Measurements from ENCODE around the gene NPAS1. TPM values are rescaled to one million over a fixed set of nuclear protein-coding genes. Genes with fewer than 3 reads are reported as not detected.

NPAS1 gene
- total and polyA plus RNA-seq, 4 donors: 0.69 to 5.2 (median 2.3) TPM

DNA sequence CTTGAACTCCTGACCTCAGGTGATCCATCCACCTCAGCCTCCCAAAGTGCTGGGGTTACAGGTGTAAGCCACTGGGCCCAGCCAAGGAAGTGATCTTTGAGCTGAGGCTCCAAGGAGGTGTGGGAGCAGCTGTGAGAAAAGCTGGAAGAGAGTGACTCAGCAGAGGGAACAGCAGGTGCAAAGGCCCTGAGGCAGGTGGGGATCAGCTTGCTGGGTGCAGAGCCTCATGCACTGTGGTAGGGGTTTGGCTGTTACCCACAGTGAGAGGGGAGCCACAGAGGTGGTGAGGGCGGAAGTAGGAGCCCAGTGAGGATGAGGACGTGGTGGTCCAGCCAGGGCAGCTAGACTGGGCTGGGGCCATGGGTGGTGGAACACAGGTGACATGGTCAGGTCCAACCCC lies 6.5 kb downstream of the NPAS1 start:
- Histone ChIP-seq H3K36me3 (ENCODE audit: control insufficient read depth, insufficient read depth, low read length) (no peaks in the 10 kb centered on the region), H3K9me3 (ENCODE audit: control insufficient read depth, insufficient read depth, low read length) (no peaks in the 10 kb centered on the region), H3K4me1 (ENCODE audit: control insufficient read depth, insufficient read depth, low read length) (peaks cover 29% of the 10 kb centered on the region), H3K27me3 (ENCODE audit: control insufficient read depth, insufficient read depth, low read length) (peaks cover 58% of the 10 kb centered on the region), H3K4me3 (ENCODE audit: low read depth, low read length) (no peak overlapping the region), H3K27ac (ENCODE audit: low read depth, low read length) (no peak overlapping the region)
- DNase-seq (ENCODE audit: low read depth in 4 of 6, low spot score in 6 of 6): no peak
- WGBS (ENCODE audit: insufficient coverage): 87% methylated on average over 2 of the region's 2 CpGs

DNA sequence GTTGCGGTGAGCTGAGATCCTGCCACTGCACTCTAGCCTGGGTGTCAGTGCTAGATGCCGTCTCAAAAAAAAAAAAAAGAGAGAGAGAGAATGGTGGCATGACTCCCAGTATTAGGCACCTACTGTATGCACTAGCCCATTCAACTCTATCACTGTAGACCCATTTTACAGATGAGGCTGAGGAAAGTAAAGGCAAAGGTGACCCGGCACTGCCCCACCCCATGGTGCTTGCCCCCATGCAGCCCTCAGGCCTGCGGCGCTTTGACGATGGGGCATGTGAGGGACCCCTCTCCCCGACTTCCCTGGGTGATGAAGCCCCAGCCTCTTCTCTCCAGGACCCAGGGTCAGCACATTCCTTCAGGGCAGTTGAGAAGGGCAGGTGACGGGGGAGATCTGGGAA lies 7.3 kb downstream of the NPAS1 start:
- Histone ChIP-seq H3K27ac (ENCODE audit: low read depth, low read length) (no peak overlapping the region), H3K4me3 (ENCODE audit: low read depth, low read length) (no peak overlapping the region), H3K9me3 (ENCODE audit: control insufficient read depth, insufficient read depth, low read length) (no peaks in the 10 kb centered on the region), H3K27me3 (ENCODE audit: control insufficient read depth, insufficient read depth, low read length) (peaks cover 53% of the 10 kb centered on the region), H3K36me3 (ENCODE audit: control insufficient read depth, insufficient read depth, low read length) (no peaks in the 10 kb centered on the region), H3K4me1 (ENCODE audit: control insufficient read depth, insufficient read depth, low read length) (peaks cover 24% of the 10 kb centered on the region)
- DNase-seq (ENCODE audit: low read depth in 4 of 6, low spot score in 6 of 6): no peak
- 100% methylated on average over 1 of the region's 8 CpGs for WGBS (ENCODE audit: insufficient coverage)

DNA sequence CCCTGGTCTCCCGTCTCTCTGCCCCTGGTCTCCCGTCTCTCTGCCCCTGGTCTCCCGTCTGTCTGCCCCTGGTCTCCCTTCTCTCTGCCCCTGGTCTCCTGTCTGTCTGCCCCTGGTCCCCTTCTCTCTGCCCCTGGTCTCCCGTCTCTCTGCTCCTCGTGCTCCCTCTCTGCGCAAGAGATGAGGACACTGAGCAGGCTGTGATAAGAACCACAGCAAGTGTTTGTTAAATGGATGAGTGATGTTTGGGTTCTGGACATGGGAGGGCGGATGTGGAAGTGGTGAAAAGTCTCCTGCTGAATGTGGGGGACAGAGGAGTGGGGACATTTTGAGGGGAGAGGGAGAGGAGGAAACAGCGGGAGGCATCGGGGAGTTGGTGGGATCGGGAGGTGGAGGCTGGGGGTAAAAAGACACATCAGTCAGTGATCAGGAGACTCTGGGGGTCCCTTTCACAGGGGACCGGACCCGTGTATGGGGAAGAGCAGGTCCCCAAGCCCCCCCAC lies 8.0 kb downstream of the NPAS1 start:
- Histone ChIP-seq H3K36me3 (ENCODE audit: control insufficient read depth, insufficient read depth, low read length) (no peaks in the 10 kb centered on the region), H3K4me3 (ENCODE audit: low read depth, low read length) (no peak overlapping the region), H3K4me1 (ENCODE audit: control insufficient read depth, insufficient read depth, low read length) (peaks cover 24% of the 10 kb centered on the region), H3K27ac (ENCODE audit: low read depth, low read length) (no peak overlapping the region), H3K9me3 (ENCODE audit: control insufficient read depth, insufficient read depth, low read length) (no peaks in the 10 kb centered on the region), H3K27me3 (ENCODE audit: control insufficient read depth, insufficient read depth, low read length) (peaks cover 49% of the 10 kb centered on the region)
- no peak for DNase-seq (ENCODE audit: low read depth in 4 of 6, low spot score in 6 of 6)
- 40% methylated on average over 5 of the region's 12 CpGs for WGBS (ENCODE audit: insufficient coverage)

DNA sequence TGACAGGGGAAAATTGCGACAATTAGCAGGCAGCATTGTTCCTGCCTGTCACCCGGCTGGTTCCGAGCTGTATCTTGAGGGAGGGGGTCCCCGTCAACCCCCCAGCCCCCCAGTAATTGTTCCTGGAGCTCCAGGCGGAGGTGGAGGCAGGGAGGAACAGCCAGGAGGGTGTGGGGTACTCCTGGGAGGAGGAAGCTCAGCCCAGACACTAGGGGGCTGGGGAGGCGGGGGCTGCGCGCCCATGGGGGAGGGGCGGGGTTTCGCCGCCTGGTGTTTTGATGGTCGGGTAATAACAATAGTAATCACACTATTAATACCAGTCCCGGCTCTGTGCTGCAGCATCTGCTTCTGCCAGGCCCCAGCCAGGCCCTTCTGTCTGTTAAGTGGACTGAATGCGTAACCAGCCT lies 8.6 kb downstream of the NPAS1 start:
- Histone ChIP-seq H3K27me3 (ENCODE audit: control insufficient read depth, insufficient read depth, low read length) (peaks cover 43% of the 10 kb centered on the region), H3K4me3 (ENCODE audit: low read depth, low read length) (no peak overlapping the region), H3K27ac (ENCODE audit: low read depth, low read length) (no peak overlapping the region), H3K9me3 (ENCODE audit: control insufficient read depth, insufficient read depth, low read length) (no peaks in the 10 kb centered on the region), H3K36me3 (ENCODE audit: control insufficient read depth, insufficient read depth, low read length) (no peaks in the 10 kb centered on the region), H3K4me1 (ENCODE audit: control insufficient read depth, insufficient read depth, low read length) (peaks cover 19% of the 10 kb centered on the region)
- DNase-seq (ENCODE audit: low read depth in 4 of 6, low spot score in 6 of 6): peak in 2 of 6 donors; percentile 48 to 65
- 13% methylated on average over 7 of the region's 14 CpGs for WGBS (ENCODE audit: insufficient coverage)

DNA sequence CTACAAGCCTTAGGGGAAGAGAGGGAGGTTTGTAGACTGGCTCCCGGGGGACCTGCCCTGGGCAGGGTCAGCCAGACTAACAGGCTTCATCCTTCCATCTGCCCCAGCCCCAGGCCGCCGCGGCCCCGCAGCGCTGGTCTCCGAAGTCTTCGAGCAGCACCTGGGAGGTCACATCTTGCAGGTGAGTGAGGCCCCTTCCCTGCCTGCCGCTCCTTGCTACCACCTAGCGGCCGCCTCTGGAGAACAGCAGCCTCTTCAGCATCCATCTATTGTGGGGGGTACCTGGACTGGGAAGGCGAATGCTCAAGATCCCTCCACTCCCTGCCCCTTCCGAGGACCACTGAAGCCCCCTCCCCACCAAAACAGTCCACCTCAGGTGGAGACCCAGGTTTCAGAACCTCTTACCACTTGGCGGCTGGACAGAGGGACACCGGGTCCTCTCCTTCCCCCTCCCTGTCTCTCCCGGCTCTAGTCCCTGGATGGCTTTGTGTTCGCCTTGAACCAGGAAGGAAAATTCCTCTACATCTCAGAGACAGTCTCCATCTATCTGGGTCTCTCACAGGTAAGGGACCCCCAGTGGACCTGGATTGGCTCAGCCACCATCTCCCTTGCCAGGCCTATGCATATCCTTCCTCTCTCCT lies 12.7 kb downstream of the NPAS1 start:
- no peaks in the 10 kb centered on the region for H3K9me3 ChIP-seq (ENCODE audit: control insufficient read depth, insufficient read depth, low read length)
- peaks cover 30% of the 10 kb centered on the region for H3K4me1 ChIP-seq (ENCODE audit: control insufficient read depth, insufficient read depth, low read length)
- 26% methylated on average over 13 of the region's 17 CpGs for WGBS (ENCODE audit: insufficient coverage)
- DNase-seq (ENCODE audit: low read depth in 4 of 6, low spot score in 6 of 6): peak in 1 of 6 donors; percentile 80
- no peak overlapping the region for H3K4me3 ChIP-seq (ENCODE audit: low read depth, low read length)
- H3K27me3 ChIP-seq (ENCODE audit: control insufficient read depth, insufficient read depth, low read length): peaks cover 18% of the 10 kb centered on the region
- H3K36me3 ChIP-seq (ENCODE audit: control insufficient read depth, insufficient read depth, low read length): no peaks in the 10 kb centered on the region
- no peak overlapping the region for H3K27ac ChIP-seq (ENCODE audit: low read depth, low read length)

DNA sequence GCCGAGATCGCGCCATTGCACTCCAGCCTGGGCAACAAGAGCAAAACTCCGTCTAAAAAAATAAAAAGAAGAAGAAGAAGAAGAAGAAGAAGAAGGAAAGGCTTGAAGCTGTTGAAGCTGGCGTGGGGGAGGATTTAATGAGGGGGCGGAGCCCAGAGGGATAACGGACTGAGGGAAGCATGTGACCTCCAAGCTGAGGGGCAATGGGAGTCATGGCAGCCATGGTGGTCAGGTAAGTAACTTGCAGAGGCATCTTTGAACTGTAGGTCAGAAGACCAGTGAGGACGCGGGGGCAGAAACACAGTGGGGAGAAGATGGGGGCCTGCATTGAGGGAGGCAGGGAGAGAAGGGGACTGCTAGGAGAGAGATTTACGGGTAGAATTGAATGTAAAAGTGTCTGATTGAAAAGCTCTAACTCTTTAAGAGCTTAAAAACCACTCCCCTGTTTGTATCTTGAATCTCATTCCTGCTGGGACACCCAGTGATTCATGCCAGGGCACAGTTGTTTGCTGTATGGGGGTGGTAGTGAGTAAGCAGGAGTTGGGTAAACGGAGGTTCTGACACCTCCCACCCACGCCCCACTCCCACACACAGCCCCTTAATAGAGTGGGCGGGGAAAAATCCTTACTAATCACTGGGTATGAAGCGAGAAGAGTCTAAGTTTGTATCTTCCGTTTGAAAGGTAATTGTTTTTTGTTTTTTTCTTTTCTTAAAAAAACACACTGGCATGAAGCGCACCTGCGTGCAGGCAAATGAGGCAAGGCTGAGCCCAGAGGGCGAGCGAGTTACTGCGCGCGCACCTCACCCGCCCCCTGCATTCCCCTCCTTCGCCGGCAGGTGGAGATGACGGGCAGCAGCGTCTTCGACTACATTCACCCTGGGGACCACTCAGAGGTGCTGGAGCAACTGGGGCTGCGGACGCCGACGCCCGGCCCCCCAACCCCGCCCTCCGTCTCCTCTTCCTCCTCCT lies 15.8 kb downstream of the NPAS1 start:
- WGBS (ENCODE audit: insufficient coverage): 16% methylated on average over 19 of the region's 35 CpGs
- H3K27ac ChIP-seq (ENCODE audit: low read depth, low read length): peak overlapping the region; percentile 73

DNA sequence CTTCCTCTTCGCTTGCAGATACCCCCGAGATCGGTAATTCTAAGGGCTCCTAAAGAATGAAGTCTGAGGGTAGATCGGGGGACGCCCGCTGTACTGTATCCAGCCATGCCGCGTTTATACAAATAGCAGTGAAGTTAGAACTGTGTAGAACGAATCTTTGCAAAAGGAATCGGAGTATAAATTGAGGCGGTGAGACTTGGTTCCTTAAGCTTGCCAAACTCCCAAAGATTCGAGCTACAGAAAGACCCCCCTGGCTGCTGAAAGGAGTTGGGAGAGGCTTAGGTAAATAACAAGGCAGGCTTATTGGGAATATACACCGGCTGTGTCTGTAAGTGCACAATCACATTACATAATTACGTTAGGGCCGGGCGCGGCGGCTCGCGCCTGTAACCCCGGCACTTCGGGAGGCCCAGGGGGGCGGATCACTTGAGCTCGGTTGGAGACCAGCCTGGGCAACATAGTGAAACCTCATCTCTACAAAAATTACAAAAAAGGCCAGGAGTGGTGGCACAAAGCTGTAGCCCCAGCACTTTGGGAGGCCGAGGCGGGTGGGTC lies 16.5 kb downstream of the NPAS1 start:
- H3K27ac ChIP-seq (ENCODE audit: low read depth, low read length): peak overlapping the region; percentile 73

More for the DNA sequence above, 15.8 kb downstream of the NPAS1 start:
- DNase-seq (ENCODE audit: low read depth in 4 of 6, low spot score in 6 of 6): peak in 5 of 6 donors; percentile 68 to 96 (median 80)
- Histone ChIP-seq H3K4me1 (ENCODE audit: control insufficient read depth, insufficient read depth, low read length) (peaks cover 23% of the 10 kb centered on the region), H3K4me3 (ENCODE audit: low read depth, low read length) (peak overlapping the region; percentile 57), H3K27me3 (ENCODE audit: control insufficient read depth, insufficient read depth, low read length) (peaks cover 6% of the 10 kb centered on the region), H3K9me3 (ENCODE audit: control insufficient read depth, insufficient read depth, low read length) (no peaks in the 10 kb centered on the region), H3K36me3 (ENCODE audit: control insufficient read depth, insufficient read depth, low read length) (peaks cover 13% of the 10 kb centered on the region)

DNA sequence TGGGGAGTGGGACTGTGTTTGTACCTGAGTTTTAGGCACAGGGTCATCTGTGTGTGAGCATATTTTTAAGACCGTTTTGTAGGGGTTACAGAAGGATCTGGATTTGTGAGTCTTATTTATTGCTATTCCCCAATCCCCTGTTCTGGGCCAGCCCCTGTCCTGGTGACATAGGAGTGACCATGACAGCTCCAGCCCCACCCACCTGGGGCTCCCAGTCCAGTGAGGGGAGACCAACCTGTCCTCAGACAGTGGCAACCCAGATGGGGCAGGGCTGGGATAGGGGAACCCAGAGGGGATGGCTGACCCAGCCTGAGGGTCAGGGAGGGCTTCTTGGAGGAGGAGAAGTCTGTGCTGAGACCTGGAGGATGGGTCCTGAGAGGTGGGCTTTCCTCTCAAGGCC lies 18.1 kb downstream of the NPAS1 start:
- no peak overlapping the region for H3K27ac ChIP-seq (ENCODE audit: low read depth, low read length)
- no CpG with 5 or more reads among the region's 1 CpG for WGBS (ENCODE audit: insufficient coverage)

More for the DNA sequence above, 16.5 kb downstream of the NPAS1 start:
- WGBS (ENCODE audit: insufficient coverage): 6% methylated on average over 19 of the region's 26 CpGs
- H3K27me3 ChIP-seq (ENCODE audit: control insufficient read depth, insufficient read depth, low read length): peaks cover 6% of the 10 kb centered on the region
- peaks cover 19% of the 10 kb centered on the region for H3K36me3 ChIP-seq (ENCODE audit: control insufficient read depth, insufficient read depth, low read length)
- DNase-seq (ENCODE audit: low read depth in 4 of 6, low spot score in 6 of 6): no peak
- H3K4me1 ChIP-seq (ENCODE audit: control insufficient read depth, insufficient read depth, low read length): peaks cover 23% of the 10 kb centered on the region
- H3K9me3 ChIP-seq (ENCODE audit: control insufficient read depth, insufficient read depth, low read length): no peaks in the 10 kb centered on the region
- peak overlapping the region; percentile 57 for H3K4me3 ChIP-seq (ENCODE audit: low read depth, low read length)

DNA sequence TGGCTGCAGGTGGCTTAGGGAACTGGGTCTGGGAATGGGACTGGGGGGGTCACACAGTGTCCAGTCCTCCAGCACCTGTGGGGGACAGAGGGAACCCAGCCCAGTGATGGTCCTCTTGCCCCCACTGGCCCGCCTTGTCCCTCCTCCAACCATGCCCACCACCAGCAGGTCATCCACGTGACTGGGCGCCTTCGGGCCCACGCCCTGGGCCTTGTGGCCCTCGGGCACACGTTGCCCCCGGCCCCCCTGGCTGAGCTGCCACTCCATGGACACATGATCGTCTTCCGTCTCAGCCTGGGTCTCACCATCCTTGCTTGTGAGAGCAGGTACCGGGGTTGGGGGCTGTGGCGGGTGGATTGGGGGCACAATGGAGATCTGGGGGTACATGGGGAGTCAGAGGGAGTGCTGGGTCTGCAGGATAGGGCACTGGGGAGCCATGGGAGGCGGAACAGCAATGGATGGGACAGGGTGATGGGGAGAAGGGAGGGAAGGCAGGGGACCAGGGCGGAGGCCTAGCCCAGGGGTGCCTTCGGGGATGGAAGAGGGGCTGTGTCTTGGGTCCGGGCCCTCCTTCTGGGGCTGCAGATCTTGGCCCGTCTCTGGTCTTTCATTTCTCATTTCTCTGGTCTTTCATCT lies 19.7 kb downstream of the NPAS1 start:
- no peak overlapping the region for H3K27ac ChIP-seq (ENCODE audit: low read depth, low read length)
- H3K27me3 ChIP-seq (ENCODE audit: control insufficient read depth, insufficient read depth, low read length): peaks cover 2% of the 10 kb centered on the region
- H3K4me1 ChIP-seq (ENCODE audit: control insufficient read depth, insufficient read depth, low read length): peaks cover 15% of the 10 kb centered on the region
- H3K36me3 ChIP-seq (ENCODE audit: control insufficient read depth, insufficient read depth, low read length): peaks cover 31% of the 10 kb centered on the region
- H3K4me3 ChIP-seq (ENCODE audit: low read depth, low read length): no peak overlapping the region
- DNase-seq (ENCODE audit: low read depth in 4 of 6, low spot score in 6 of 6): no peak
- no peaks in the 10 kb centered on the region for H3K9me3 ChIP-seq (ENCODE audit: control insufficient read depth, insufficient read depth, low read length)
- 89% methylated on average over 15 of the region's 17 CpGs for WGBS (ENCODE audit: insufficient coverage)

More for the DNA sequence above, 18.1 kb downstream of the NPAS1 start:
- Histone ChIP-seq H3K9me3 (ENCODE audit: control insufficient read depth, insufficient read depth, low read length) (no peaks in the 10 kb centered on the region), H3K27me3 (ENCODE audit: control insufficient read depth, insufficient read depth, low read length) (peaks cover 2% of the 10 kb centered on the region), H3K4me1 (ENCODE audit: control insufficient read depth, insufficient read depth, low read length) (peaks cover 15% of the 10 kb centered on the region), H3K36me3 (ENCODE audit: control insufficient read depth, insufficient read depth, low read length) (peaks cover 25% of the 10 kb centered on the region), H3K4me3 (ENCODE audit: low read depth, low read length) (no peak overlapping the region)
- DNase-seq (ENCODE audit: low read depth in 4 of 6, low spot score in 6 of 6): no peak
